A549 treated with GW870086 at 1 μM for 4 hours (cell line): ENCODE measurements around the gene PAPPA. TPM values are rescaled to one million over a fixed set of nuclear protein-coding genes. Genes with fewer than 3 reads are reported as not detected.

Experiments used
- total RNA-seq: library from RNA; stranded (reverse); fragments of 200-300 nt; extraction: Qiagen RNA extraction; gene quantifications from 5 replicates; pipeline ENCODE4 v1.2.3, GENCODE V29; 2022; ENCODE audit warnings: low read depth

PAPPA gene, protein sequence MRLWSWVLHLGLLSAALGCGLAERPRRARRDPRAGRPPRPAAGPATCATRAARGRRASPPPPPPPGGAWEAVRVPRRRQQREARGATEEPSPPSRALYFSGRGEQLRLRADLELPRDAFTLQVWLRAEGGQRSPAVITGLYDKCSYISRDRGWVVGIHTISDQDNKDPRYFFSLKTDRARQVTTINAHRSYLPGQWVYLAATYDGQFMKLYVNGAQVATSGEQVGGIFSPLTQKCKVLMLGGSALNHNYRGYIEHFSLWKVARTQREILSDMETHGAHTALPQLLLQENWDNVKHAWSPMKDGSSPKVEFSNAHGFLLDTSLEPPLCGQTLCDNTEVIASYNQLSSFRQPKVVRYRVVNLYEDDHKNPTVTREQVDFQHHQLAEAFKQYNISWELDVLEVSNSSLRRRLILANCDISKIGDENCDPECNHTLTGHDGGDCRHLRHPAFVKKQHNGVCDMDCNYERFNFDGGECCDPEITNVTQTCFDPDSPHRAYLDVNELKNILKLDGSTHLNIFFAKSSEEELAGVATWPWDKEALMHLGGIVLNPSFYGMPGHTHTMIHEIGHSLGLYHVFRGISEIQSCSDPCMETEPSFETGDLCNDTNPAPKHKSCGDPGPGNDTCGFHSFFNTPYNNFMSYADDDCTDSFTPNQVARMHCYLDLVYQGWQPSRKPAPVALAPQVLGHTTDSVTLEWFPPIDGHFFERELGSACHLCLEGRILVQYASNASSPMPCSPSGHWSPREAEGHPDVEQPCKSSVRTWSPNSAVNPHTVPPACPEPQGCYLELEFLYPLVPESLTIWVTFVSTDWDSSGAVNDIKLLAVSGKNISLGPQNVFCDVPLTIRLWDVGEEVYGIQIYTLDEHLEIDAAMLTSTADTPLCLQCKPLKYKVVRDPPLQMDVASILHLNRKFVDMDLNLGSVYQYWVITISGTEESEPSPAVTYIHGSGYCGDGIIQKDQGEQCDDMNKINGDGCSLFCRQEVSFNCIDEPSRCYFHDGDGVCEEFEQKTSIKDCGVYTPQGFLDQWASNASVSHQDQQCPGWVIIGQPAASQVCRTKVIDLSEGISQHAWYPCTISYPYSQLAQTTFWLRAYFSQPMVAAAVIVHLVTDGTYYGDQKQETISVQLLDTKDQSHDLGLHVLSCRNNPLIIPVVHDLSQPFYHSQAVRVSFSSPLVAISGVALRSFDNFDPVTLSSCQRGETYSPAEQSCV (N-terminal part only)
- 18.8 to 29.7 TPM (median 26.2 TPM) in 5 replicates for total RNA-seq

DNA sequence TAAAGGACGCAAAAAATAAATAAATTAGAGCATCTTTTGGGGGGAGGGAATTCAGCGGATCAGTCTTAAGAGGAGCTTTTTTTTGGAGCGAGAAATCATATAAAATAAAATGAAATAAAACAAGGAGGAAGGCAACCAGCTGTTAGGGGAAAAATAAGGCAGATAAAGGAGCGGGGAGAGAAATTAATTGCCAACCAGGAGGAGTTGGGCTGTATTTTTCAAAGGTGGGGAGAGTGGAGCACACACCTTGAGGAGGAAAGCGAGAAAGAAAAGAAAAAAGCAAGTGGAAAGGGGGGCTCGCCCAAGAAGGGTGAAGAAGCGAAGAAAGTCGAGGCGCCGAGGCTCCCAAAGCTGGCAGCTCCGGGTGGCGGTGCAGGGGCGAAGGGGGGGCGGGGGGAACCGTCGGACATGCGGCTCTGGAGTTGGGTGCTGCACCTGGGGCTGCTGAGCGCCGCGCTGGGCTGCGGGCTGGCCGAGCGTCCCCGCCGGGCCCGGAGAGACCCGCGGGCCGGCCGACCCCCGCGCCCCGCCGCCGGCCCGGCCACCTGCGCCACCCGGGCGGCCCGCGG lies at the start of gene PAPPA:
PAPPA (plus strand) TSS at position 27 of the 569 bp plus-strand sequence; CDS start at position 409, 382 bp downstream.

